GM12873 (cell line): ENCODE results near the gene KIRREL3.

Source experiments
- CTCF ChIP-seq: IDR thresholded peaks from 2 replicates; pipeline ENCODE4 v1.5.1; 2012; ENCODE audit warnings: low read depth, mild to moderate bottlenecking, moderate library complexity, low read length, control low read depth; ENCODE audit not compliant: insufficient read depth; ENCODE audit errors: missing control alignments

Gene KIRREL3

GRCh38 chr11:126782810-126783209 is 217.8 kb downstream of the KIRREL3 start:
- no peak for TF ChIP-seq CTCF

GRCh38 chr11:126781942-126782341 is 218.6 kb downstream of the KIRREL3 start:
- TF ChIP-seq CTCF: no peak

GRCh38 chr11:126776119-126776518 is 224.5 kb downstream of the KIRREL3 start:
- TF ChIP-seq CTCF: no peak

GRCh38 chr11:126772267-126772666 is 228.3 kb downstream of the KIRREL3 start:
- TF ChIP-seq CTCF: no peak

- no peak for TF ChIP-seq CTCF
Observed at GRCh38 chr11:126768702-126769101, 231.9 kb downstream of the KIRREL3 start.

- TF ChIP-seq CTCF: no peak
Observed at GRCh38 chr11:126766440-126766839, 234.1 kb downstream of the KIRREL3 start.

- no peak for TF ChIP-seq CTCF
Observed at GRCh38 chr11:126765196-126765595, 235.4 kb downstream of the KIRREL3 start.
